Bronchial epithelial cell (primary cell): Measurements from ENCODE around the gene ALKBH5. TPM values are rescaled to one million over a fixed set of nuclear protein-coding genes. Genes with fewer than 3 reads are reported as not detected.
A peak's percentile ranks its signal among the peaks of the same experiment; 100 is the strongest.

Source experiments
- DNase-seq: peaks from one replicate; pipeline ENCODE4 v3.0.0-alpha.2; 2010; ENCODE audit warnings: low read depth
- FAIRE-seq: peaks from 2 replicates; lab custom pipeline; 2011; peaks lifted over from hg19 to GRCh38; lab: Jason Lieb, UNC
- H3K27me3 ChIP-seq: 2 replicates; pipeline ENCODE4 v1.5.1; 2011; ENCODE audit warnings: low read length; ENCODE audit not compliant: control insufficient read depth, insufficient read depth
- H3K36me3 ChIP-seq: 2 replicates; pipeline ENCODE4 v1.5.1; 2011; ENCODE audit warnings: low read length; ENCODE audit not compliant: control insufficient read depth, insufficient read depth
- H3K4me3 ChIP-seq: 2 replicates; pipeline ENCODE4 v1.5.1; 2011; ENCODE audit warnings: mild to moderate bottlenecking, low read depth, low read length, control low read depth
- CTCF ChIP-seq: IDR thresholded peaks from 2 replicates; pipeline ENCODE4 v1.5.1; 2011; ENCODE audit warnings: mild to moderate bottlenecking, moderate library complexity, low read length, control low read depth, inconsistent platforms; ENCODE audit not compliant: insufficient read depth, severe bottlenecking
- total RNA-seq: library from RNA; depleted of rRNA; stranded (reverse); fragments of >200 nt; gene quantifications from 2 replicates; pipeline ENCODE4 v1.2.1, GENCODE V29; 2014

ALKBH5 gene
- total RNA-seq, 1 donor from 2014 or later, result 104 TPM

GRCh38 chr17:18248300-18248731, 64.7 kb downstream of the ALKBH5 start:
- TF ChIP-seq CTCF, result peak; percentile 86
- H3K4me3 ChIP-seq, result no peak overlapping the region
- peak; percentile 18 for FAIRE-seq
- peak; percentile 58 for DNase-seq
- peaks cover 59% of the 10 kb centered on the region for H3K36me3 ChIP-seq
- no peaks in the 10 kb centered on the region for H3K27me3 ChIP-seq

GRCh38 chr17:18248811-18249210, 65.2 kb downstream of the ALKBH5 start:
- TF ChIP-seq CTCF, result no peak
- no peaks in the 10 kb centered on the region for H3K27me3 ChIP-seq
- peaks cover 61% of the 10 kb centered on the region for H3K36me3 ChIP-seq
- no peak for DNase-seq
- no peak for FAIRE-seq
- H3K4me3 ChIP-seq, result no peak overlapping the region

- FAIRE-seq (no peak), DNase-seq (peak; percentile 64)
- TF ChIP-seq CTCF, result no peak
- Histone ChIP-seq H3K27me3 (no peaks in the 10 kb centered on the region), H3K4me3 (no peak overlapping the region), H3K36me3 (peaks cover 70% of the 10 kb centered on the region)
Observed at GRCh38 chr17:18250259-18250658, 66.6 kb downstream of the ALKBH5 start.

GRCh38 chr17:18250708-18251107, 67.1 kb downstream of the ALKBH5 start:
- H3K4me3 ChIP-seq, result no peak overlapping the region
- no peak for DNase-seq
- no peak for FAIRE-seq
- TF ChIP-seq CTCF, result no peak
- peaks cover 70% of the 10 kb centered on the region for H3K36me3 ChIP-seq
- H3K27me3 ChIP-seq, result no peaks in the 10 kb centered on the region

GRCh38 chr17:18251204-18251603, 67.6 kb downstream of the ALKBH5 start:
- TF ChIP-seq CTCF, result no peak
- FAIRE-seq (no peak), DNase-seq (no peak)
- peaks cover 70% of the 10 kb centered on the region for H3K36me3 ChIP-seq
- H3K27me3 ChIP-seq, result no peaks in the 10 kb centered on the region
- no peak overlapping the region for H3K4me3 ChIP-seq

- no peak for TF ChIP-seq CTCF
- FAIRE-seq, result no peak
- Histone ChIP-seq H3K27me3 (no peaks in the 10 kb centered on the region), H3K4me3 (no peak overlapping the region), H3K36me3 (peaks cover 70% of the 10 kb centered on the region)
- no peak for DNase-seq
Observed at GRCh38 chr17:18252160-18252559, 68.5 kb downstream of the ALKBH5 start.
